Airway epithelial cell (primary cell): ENCODE measurements around the gene BUD31. TPM values are rescaled to one million over a fixed set of nuclear protein-coding genes. Genes with fewer than 3 reads are reported as not detected.

Experiments used
- total RNA-seq: library from RNA; depleted of rRNA; stranded (reverse); fragments of >200 nt; gene quantifications from 2 replicates; pipeline ENCODE4 v1.2.3, GENCODE V29; 2015

The BUD31 gene
- 97.0 and 98.7 TPM in 2 replicates for total RNA-seq

GRCh38 chr7:99408379-99409191 lies at the start of gene BUD31, which contains the start of gene PDAP1:
BUD31 (plus strand) TSS chr7:99408969; CDS start chr7:99411093, 2,124 bp downstream.
PDAP1 (minus strand) TSS chr7:99408597; CDS start chr7:99408548, 49 bp downstream.

DNA sequence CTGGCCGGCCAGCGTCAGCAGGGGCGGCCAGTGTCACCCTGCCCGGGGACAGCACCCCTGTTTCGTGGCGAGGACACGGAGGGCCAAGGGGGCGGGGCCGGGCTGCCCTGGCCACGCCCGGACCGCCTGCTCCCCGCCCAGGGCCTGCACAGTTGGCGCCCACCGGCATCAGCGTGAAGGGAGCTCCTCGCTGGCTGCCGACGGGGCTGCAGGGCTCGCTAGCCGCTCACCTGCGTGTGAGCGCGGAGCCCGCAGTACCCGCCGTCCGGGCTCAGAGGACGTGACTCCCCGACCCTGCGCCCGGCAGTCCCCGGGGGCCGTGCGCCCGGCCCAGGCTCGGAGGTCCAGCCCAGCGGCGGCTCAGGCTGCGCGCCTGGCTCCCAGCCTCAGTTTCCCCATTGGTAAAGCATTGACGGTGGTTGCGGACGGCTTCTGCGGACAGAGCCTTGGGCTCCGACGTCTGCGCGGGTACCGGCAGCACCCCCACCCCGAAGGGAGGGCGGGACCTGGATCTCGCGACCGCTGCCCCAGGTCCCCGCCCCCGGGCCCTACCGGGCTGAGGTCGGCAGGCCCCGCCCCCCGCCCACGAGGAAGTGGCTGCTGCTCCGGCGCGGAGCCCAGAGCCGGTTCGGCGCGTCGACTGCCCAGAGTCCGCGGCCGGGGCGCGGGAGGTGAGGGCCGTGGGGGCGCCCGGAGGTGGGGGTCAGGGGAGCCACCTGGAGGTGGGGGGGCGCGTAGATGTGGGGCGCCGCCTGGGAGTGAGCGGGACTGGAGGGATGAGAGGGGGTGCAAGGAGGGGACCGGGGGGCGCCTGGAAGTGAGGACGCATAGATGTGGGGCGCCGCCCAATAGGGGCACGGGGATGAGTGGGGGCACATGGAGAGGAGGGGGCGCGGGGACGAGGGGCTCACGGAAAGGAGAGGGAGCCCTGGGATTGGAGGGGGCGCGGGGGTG lies 34.4 kb upstream of the BUD31 start, which contains the start of gene ARPC1B:
TSS of gene ARPC1B (plus strand) at position 620 of the 954 bp plus-strand sequence. CDS start 10,985 bp downstream, outside the sequence.

DNA sequence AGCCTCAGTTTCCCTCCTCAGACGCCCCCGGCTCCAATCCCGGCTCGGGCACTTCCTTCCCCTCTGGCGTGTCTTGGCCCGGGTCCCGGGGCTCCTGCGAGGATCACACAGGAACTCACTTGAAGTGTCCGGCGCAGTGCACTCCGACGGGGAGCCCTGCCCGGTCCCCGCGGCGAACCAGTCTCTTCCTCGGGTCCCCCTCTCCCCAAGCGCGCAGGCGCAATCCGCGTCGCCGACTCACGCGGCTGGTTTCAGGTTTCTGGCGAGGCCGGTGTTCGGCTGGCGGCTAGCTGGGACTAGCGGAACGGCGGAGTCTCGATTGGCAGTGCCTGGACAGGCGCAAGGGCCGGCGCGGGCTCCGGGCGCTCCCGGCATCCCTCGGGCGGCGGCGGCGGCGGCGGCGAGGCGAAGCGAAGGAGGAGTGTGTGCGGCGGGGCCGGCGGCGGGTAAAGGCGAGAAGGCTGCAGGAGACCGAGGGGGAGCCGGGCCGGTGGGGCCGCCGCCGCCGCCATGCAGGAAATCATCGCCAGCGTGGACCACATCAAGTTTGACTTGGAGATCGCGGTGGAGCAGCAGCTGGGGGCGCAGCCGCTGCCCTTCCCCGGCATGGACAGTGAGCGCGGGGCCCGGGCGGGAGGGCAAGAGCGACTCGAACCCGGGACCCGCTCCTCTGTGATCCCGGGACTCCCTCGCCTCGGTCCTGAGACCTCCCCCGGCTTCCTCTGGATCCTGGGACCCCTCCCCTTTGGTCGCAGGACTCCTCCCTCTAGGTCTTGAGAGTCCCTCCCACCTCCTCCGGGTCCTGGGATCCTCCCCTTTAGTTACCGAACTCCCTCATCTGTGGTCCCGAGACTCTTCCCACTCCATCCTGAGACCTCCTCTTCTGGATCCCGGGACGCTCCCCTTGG lies 30.1 kb downstream of the BUD31 start, which contains the start of the genes CPSF4 and PTCD1:
TSS of gene CPSF4 (plus strand) at position 371 of the 908 bp plus-strand sequence. CDS start at position 511, 140 bp downstream.
TSS of gene PTCD1 (minus strand) at position 226 of the 908 bp plus-strand sequence. CDS start 3,556 bp downstream, outside the sequence.

Other genes starting within 250 kb of the BUD31 start
- 0.35 TPM in 1 of 2 replicates, not detected in the other for gene KPNA7, start 200.9 kb upstream of the BUD31 start, total RNA-seq
- 0.35 and 1.2 TPM in 2 replicates for gene MYH16, start 136.1 kb upstream of the BUD31 start, total RNA-seq
- 239 and 254 TPM in 2 replicates for gene ARPC1A, start 83.1 kb upstream of the BUD31 start, total RNA-seq
- gene ARPC1B, start 34.2 kb upstream of the BUD31 start, total RNA-seq: 250 and 327 TPM in 2 replicates
- gene PDAP1, start 372 bp upstream of the BUD31 start, total RNA-seq: 101 and 143 TPM in 2 replicates
- 5.4 and 7.5 TPM in 2 replicates for gene PTCD1, start 29.8 kb downstream of the BUD31 start, total RNA-seq
- gene CPSF4, start 30.0 kb downstream of the BUD31 start, total RNA-seq: 25.8 and 34.7 TPM in 2 replicates
- gene ATP5MF, start 57.2 kb downstream of the BUD31 start, total RNA-seq: 1,711 and 1,959 TPM in 2 replicates
- 1.9 and 2.7 TPM in 2 replicates for gene ZNF789, start 63.9 kb downstream of the BUD31 start, total RNA-seq
- gene ZNF394, start 91.3 kb downstream of the BUD31 start, total RNA-seq: 12.7 and 13.5 TPM in 2 replicates
- 6.4 and 6.7 TPM in 2 replicates for gene ZKSCAN5, start 95.7 kb downstream of the BUD31 start, total RNA-seq
- gene FAM200A, start 143.1 kb downstream of the BUD31 start, total RNA-seq: 4.0 and 7.6 TPM in 2 replicates
- gene ZNF655, start 149.7 kb downstream of the BUD31 start, total RNA-seq: 46.4 and 51.1 TPM in 2 replicates
- gene TMEM225B, start 189.3 kb downstream of the BUD31 start, total RNA-seq: not detected in 2 replicates
- gene ZSCAN25, start 208.0 kb downstream of the BUD31 start, total RNA-seq: 8.4 and 10.9 TPM in 2 replicates